Ureter (tissue), 1 donor: ENCODE measurements around the gene RHOF. TPM values are rescaled to one million over a fixed set of nuclear protein-coding genes. Genes with fewer than 3 reads are reported as not detected.
"Not testable (repeated sequence)": the region's sequence is repeated elsewhere in the genome, so short reads cannot be mapped to it uniquely, and the experiment has no call there.

ENCODE experiments used
- DNase-seq: peaks from one replicate; pipeline ENCODE4 v3.0.0-alpha.2; 2020; ENCODE audit warnings: low spot score
- total RNA-seq: library from RNA; stranded (reverse); gene quantifications from one replicate; pipeline ENCODE4 v1.2.4, GENCODE V29; 2023
- donor health status: DM: yes; HTN: yes; CAD: no.

RHOF gene
- total RNA-seq, 1 donor from 2014 or later: 20.5 TPM

DNA sequence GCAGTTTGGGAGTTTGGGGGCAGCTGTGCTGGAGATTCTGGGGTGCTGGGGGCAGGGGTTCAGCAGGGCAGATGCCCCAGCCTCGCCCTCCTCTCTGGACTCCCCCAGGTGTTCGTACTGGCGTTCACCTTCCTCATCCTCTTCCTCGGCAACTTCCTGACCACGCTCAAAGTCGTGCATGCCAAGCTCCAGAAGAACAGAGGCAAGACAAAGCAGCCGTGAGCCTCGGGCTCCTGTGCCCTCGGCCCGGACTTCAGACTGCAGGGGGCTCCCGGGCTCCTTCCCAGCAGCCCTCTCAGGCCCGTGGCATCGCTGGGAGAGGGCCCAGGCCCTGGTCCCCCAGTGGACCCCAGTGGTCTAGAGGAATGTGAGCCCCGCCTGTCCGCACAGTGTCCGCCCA is 18.0 kb downstream of the RHOF start:
- DNase-seq: no peak

DNA sequence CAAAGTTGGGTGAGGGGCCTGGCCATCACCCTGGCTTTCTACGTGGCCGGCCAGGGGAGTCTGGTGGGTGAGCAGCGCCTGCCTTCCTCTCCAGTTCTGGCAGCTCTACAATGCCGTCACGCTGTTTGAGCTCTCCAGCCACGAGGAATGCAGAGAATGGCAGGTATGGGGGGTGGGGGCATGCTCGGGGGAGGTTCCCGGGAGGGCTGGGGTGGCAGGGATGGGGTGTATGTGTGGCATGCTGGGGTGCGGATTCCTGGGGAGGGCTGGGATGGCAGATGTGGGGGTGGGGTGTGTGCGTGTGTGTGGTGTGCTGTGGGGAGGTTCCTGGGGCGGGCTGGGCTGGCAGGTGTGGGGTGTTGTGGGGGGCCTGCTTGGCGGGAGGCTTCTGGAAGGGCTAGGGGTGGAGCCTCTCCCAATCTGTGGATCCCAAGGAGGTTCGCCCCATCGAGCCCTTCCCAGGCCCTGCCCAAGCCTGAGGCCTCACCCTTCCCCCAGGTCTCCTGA is 18.5 kb downstream of the RHOF start:
- DNase-seq: no peak

DNA sequence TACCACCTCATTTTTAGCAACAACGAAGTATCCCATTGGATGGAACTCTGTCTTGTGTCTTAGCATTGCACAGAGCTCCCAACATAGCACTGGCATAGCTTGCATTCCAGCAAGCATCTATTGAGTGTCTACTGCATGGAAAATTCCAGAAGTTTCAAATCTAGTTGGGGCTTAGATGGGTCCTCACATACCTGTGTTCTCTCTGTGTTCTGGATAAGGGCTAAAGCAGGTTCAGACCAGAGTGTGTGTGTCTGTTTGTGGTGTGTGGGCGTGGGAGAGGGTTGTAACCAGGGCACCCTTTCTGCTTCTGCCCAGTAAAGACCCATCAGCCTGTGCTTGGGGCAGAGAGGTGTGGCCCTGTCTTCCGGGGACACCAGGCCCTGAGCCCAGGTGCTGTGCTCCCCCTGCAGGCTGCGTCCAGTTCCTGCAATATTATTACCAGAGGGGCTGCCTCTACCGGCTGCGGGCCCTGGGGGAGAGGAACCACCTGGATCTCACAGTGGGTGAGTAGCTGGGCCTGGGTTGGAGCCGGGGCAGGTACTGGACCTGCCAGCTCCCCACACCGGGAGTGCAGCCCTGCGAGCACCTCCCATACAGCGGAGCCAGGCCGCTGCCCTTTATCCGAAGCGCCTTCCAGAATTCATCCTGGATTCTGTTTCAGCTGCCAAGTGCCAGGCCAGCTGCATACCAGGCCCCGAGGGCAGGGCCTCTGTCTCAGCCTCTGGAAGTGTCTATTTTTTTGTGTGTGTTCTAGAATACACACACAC is 20.3 kb downstream of the RHOF start:
- DNase-seq: peak; percentile 70

DNA sequence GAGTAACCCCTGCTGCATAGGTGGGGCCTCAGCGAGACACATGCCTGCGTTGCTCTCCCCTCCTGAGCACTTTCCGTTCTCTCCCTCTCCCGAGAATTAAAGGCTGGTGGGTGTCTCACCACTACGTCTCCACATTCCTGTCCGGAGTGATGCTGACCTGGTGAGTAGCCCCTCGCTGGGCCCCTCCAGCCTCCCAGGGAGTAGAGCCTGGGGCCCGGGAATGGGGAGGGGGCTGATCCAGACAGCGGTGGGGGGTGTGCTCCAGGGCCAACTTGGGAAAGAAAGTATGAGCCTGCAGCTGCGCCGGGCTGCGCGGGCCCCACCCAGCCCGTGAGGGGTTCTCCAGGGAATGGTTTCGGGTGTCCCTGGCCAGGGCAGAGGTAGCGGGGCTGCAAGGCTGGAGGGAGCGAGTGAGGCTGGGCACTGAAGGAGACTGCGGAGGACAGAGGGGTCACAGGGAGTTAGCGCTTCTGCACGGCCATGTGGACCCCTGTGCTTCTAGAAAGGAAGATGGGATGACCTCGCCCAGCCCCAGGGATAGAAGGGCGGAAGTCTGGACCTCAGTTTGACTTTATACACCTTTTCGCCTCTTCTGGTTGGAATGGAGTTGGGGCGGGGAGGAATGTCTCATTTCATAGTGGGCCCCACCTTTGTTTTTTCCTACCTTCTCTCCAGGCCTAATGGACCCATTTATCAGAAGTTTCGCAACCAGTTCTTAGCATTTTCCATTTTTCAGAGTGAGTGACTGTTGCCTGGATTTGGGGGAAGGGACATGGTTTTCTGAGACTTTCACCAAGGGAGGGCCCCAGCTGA is 22.5 kb downstream of the RHOF start:
- DNase-seq: no peak

DNA sequence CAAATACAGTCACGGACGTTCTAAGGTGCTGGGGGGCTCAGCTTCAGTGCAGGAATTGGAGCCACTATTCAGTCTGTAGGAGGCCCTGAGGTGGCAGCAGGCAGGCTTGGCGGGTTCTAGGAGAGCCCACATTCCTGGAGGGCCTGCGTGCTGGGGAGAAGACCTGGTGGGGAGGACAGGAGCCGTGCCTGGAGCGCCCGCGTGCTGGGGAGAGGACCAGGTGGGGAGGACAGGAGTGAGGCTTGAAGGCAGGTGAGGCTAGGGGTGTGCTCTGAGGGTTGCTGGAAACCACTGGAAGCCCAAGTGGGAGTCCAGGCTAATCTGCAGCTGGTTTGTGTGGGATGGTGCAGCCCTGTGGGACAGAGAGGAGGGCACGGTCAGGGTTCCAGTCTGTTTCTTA is 23.1 kb downstream of the RHOF start:
- DNase-seq: no peak

DNA sequence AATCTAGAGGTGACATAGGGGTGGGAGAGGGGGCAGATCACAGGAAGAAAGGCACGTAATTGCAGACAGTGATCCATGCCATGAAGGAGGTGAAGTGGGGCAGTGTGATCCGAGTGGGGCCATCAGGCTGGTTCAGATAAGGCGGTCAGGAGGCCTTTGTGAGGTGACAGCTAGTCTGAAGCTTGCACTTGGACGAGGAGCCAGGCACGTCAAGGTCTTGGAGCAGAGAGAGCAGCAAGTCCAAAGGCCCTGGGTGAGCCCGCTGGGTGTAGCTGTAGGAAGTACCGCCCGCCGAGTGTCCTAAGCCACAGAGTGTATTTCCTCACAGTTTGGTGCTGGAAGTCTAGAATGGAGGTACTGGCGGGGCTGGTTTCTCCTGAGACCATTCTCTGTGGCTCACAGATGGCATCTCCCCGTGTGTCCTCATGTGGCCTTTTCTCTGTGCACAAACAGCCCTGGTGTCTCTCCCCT is 23.6 kb downstream of the RHOF start:
- DNase-seq: no peak

DNA sequence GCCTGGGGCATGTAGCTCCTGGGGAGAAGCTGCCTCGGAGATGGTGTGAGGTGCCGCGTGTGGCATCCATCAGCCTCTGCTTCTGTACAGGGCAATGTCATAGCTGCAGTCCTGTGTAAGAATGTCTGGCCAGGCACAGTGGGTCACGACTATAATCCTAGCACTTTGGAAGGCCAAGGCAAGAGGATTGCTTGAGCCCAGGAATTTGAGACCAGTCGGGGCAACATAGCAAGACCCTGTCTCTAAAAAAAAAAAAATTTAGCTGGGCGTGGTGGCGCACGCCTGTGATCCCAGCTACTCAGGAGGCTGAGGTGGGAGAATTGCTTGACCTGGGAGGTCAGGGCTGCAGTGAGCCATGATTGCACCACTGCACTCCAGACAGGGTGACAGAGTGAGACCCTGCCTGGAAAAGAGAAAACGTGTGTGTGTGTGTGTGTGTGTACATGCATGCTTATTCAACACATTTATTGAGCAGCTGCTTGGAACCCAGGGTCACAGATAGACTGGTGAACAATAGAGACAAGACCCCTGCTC is 24.1 kb downstream of the RHOF start:
- no peak for DNase-seq

DNA sequence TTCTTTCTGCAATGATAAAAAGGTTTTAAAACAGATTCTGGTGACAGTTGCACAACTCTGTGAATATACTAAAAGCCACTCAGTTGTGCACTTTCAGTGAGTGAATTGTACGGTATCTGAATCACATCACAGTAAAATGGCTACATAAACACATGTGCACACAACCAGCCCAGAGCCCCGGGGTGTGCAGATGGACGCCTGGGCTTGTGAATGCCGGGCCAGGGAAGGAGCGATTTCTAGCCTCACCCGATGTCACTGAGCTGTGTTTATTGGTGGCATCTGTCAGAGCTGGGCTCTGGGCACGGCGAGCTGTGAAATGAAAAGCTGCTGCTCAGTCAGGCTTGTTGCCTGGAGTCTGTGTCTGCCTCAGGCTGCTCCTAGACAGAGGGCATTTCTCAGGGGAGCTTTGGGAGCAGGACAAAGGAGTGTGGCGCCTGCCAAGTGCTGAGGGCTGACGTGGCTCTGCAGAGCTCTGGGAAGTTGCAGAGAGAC is 25.9 kb downstream of the RHOF start:
- no peak for DNase-seq

DNA sequence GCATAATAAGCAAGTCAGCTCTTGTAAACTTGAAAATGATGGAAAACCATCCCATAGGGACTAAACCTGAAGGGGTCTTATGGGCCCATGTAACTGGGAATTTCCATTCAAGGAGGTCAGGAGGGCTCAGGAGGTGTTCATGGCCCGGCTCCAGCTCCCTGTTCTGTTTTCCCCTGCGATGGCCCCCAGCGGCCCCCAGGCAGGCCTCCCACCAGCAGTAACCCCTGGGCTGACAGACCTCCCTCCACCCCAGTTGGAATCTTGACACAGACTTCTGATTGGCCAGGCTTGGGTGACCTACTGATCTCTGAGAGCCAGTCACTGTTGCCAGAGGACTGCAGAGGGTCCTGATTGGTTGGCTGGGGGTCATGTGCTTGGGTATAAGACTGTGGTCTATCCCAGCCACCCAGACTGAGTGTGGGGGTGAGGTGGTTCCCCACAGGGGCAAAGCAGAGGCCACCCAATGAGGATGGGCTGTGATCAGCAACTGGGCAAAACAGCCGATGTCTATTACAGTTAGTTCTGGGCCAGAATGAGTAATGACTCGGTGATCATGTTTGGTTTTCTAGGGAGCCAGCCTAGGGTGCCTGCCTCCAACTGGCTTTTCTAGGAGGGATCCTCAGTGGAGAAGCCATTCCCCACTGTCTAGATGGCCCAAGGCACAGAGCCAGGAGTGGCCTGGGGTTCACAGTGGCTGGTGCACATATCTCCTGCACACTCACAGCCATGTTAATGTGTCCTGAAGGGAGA is 27.0 kb downstream of the RHOF start:
- DNase-seq: no peak

DNA sequence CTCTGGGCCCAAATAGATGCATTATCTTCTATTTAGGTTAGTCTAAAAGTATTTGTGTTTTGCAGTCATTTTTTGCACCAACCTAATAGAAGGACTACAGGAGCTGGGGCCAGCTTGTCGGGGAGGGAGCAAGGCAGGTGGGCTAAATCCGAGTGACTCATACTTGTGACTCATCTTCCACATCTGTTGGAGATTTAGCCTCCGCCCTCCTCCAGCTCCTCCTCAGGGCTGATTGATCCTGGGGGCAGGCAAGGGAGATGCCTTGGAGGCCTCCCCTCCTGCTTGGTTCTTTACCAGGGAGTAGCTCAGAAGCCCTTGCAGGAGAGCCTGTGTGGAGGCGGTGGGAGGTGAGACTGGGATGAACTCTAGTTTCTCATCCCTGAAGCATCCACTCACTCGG is 27.9 kb downstream of the RHOF start:
- DNase-seq: no peak

DNA sequence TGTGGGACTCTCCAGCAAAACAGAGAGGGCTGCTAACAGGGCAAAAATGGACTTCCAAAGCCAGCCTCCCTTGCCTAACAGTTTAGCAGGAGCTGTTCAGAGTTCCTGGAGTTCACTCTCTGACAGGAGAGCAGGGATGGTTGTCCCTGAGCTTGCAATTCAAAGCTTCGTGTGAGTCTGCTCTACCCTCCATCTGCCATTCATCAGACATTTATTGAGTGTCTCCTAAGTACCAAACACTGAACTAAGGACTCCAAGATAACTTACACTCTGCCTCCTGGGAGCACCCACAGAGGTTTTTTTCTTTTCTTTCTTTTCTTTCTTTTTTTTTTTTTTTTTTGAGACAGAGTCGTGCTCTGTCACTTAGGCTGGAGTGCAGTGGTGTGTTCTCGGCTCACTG is 28.7 kb downstream of the RHOF start:
- DNase-seq: no peak

DNA sequence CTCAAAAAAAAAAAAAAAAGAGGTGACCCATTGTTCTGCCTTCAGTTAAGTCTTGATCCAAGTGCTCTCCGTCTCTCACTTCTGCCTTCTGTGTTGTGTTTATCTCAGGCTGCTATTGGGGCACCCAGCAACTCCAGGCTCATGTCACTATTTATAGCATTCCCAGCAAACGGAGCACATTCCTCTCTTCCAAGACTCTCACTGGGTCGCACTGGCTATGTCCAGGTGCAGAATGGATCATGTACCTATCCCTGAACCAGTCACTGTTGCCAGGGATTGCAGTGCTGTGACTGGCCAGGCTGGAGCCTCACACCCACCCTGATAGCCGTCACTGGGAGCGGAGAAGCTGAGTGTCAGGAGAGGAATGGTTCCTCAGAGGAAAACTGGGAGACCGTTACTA is 31.2 kb downstream of the RHOF start:
- no peak for DNase-seq

DNA sequence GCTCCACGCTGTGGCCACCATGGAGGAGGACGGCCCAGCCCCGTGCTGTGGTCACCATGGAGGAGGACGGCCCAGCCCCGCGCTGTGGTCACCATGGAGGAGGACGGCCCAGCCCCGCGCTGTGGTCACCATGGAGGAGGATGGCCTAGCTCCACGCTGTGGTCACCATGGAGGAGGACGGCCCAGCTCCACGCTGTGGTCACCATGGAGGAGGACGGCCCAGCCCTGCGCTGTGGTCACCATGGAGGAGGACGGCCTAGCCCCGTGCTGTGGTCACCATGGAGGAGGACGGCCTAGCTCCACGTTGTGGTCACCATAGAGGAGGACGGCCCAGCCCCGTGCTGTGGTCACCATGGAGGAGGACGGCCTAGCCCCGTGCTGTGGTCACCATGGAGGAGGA is 35.0 kb downstream of the RHOF start:
- DNase-seq: not testable (repeated sequence)

DNA sequence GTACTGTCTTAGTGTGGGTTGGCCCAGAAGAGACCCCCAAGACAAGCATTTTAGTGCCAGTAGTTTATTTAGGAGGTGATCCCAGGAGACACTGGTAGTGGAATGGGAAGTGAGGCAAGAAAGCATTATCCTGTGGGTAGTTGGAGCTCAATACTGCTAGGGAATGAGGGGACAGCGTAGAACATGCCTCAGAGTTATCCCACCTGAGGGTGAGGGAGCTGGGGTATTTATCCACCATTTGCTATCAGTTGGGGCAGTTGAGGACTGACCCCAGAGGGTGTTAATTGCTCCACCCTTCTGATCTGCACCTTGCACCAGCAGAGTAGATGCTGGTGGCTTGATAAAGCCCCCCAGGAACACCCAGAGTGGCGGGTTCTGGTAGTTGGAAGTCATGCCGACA is 37.9 kb downstream of the RHOF start:
- DNase-seq: no peak

DNA sequence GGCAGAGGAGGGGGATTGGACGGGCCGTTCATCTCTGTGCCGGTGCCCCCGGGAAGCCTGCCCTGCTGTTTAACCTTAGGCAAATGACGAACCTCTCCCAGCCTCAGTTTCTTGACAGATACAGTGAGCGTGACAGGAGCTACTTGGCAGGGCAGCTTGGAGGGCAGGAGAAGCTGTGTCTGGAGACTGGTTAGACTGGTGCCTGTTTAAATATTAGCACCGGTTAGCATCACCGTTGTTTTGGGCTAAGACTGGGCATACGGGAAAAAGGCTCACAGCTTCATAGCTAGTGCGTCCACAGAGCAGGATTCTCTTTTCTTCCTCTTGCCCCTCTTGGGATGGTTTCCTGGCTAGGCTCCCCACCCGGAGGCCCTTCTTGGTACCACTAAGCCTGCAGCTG is 38.7 kb downstream of the RHOF start:
- no peak for DNase-seq

DNA sequence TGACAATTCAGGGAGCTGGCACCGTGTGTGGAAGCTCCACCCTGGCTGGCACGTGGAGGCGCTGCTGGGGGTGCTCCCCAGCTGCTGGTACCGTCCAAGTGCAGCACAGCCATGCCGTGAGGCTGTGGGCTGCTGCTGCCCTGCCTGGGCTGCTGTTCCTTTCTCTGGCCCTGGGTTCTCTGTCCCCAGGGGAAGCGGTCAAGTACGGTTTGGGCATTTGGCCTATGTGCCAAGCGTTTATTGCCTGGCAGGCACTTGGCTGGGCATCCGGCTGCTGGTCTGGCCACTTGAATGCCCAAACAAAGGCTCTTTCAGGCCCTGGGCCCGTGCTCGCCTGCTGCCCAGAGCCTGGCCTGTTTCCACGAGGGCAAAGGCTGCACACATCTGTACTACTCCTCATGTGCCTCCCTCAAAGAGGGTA is 39.6 kb downstream of the RHOF start:
- no peak for DNase-seq

DNA sequence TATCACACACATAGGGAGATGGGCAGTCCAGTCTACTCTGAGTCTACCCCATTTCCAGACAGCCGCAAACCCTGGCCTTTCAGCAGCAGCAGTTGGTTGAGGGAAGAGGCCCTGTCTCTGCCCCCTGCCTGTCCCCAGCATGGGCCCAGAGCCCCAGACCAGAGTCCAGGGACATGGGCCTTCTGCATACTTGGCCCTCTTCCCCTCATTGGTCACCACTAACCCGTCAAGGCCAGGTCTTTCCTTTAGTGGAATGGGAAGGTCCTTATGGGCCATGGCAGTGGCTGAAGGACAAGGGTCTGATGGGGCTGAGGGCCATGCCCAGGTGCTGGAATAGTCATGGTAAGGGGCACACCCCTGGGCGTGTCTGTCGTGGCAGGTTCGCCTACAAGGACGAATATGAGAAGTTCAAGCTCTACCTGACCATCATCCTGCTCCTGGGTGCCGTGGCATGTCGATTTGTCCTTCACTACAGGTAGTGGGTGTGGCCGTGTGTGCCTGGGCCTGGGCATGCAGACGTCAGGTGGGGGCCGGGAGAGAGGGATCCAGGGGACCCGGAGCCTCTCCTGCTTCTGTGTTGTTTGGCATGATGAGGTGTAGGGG is 41.6 kb downstream of the RHOF start:
- DNase-seq: no peak

DNA sequence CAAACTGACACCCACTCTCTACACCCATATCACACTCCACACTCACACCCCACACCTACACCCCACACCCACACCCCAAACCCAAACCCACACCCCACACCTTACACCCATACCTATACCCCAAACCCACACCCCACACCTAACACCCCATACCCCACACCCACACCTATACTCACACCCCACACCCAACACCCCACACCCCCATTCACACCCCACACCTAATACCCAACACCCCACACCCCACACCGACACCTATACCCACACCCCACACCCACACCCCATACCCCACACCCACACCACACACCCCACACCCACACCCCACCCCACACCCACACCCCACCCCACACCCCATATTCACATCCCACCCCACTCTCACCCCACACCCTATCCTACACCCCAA is 42.5 kb downstream of the RHOF start:
- DNase-seq: no peak

DNA sequence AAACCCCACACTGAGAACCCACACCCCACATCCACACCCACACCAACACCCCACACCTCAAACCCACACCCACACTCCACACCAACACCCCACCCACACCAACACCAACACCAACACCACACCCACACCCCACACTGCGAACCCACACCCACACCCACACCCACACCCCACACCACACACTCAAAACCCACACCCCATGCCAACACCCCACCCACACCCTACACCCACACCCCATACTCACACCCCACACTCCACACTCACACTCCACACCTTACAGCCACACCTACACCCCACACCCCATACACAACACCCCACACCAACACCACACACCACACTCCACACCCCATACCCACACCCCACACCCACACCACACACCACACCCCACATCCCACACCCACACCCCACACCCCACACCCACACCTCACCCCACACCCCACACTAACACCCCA is 43.0 kb downstream of the RHOF start:
- DNase-seq: no peak

DNA sequence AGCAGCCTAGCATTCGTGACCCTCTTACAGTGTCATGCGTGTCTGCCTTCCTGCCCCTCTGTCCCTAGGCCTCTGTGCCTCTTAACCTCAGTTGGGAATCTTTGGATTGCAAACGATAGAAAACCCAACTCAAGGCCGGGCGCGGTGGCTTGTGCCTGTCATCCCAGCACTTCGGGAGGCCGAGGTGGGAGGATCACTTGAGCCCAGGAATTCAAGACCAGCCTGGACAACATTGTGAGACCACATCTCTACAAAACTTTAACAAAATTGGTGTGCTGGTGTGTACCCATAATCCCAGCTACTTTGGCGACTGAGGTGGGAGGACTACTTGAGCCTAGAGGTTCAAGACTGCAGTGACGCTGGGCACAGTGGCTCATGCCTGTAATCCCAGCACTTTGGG is 44.2 kb downstream of the RHOF start:
- no peak for DNase-seq

DNA sequence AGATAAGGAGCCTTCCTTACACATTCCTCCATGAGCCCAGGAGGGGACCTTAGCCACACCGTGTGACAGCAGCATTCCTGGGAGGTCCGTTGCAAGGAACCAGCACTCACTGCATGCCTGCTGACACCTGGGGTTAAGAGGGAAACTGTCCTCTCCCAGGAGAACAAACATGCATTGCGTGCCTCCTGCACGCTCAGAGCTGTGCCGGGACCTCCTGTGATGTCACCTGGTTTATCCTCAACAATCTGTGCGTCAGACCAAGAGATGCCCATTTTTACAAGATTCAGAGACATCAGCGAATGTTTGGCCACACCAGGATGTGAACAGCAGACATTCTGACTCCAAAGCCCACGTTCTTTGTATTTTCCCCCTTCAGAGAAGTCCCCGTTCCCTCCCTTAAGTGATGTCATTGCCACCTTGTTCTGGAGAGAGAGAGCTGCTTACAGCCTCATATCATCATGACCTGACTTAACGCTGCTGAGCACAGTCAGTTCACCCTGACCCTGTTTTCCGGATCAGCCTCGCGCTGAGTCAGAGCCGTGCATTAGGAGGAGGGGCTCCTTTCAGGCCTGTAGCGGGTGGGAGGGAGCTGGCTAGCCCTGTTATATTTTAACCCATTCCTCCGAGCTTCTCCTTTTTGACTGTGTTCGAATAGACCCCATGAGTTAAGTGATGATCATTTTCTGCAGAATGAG is 44.8 kb downstream of the RHOF start:
- DNase-seq: no peak
